GM23248 (cell line): ENCODE results near the gene TCHP.

ENCODE experiments used
- EZH2 ChIP-seq: fragments of 200-600 bp; sonication (generic); IDR thresholded peaks from 2 replicates; pipeline ENCODE4 v1.6.1; 2018; ENCODE audit warnings: antibody characterized with exemption, mild to moderate bottlenecking; ENCODE audit not compliant: insufficient read depth, poor library complexity, severe bottlenecking
- EZH2phosphoT487 ChIP-seq: fragments of 200-600 bp; sonication (generic); IDR thresholded peaks from 2 replicates; pipeline ENCODE4 v1.6.1; 2018; ENCODE audit warnings: antibody characterized with exemption, moderate library complexity, mild to moderate bottlenecking, low read depth; ENCODE audit not compliant: insufficient read depth

DNA sequence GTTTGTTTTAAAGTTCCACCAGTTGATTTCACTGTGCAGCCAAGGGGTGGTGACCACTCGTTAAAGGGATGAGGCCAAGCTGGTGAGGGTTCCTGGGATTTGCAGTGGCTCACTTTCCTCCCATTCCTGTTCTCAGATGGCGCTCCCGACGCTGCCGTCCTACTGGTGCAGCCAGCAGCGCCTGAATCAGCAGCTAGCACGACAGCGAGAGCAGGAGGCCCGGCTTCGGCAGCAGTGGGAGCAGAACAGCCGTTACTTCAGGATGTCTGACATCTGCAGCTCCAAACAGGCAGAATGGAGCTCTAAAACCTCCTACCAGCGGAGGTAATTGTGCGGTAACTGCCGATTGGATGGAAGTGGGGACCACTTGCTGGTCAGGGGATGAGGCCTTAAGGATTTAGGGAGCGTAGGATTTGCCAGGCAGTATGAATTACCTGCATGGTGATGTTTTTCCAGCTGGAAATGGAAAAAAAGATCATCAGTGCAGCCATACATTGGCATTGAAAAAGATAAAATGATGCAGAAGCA lies 2.9 kb downstream of the TCHP start:
- TF ChIP-seq EZH2phosphoT487 (no peak), EZH2 (no peak)
